Raji (cell line): ENCODE data around the gene MAGOHB.

Experiments
- POLR2A ChIP-seq: IDR thresholded peaks from 2 replicates; pipeline ENCODE4 v1.6.1; 2011; ENCODE audit warnings: low read depth, low read length, control low read depth; ENCODE audit not compliant: insufficient read depth

MAGOHB gene

GRCh38 chr12:10620078-10620779 lies 6.8 kb upstream of the MAGOHB start:
- TF ChIP-seq POLR2A: no peak

- TF ChIP-seq POLR2A: no peak
These were observed 5.1 kb upstream of the MAGOHB start for GRCh38 chr12:10618338-10618987.

- no peak for TF ChIP-seq POLR2A
These were observed 4.5 kb upstream of the MAGOHB start for GRCh38 chr12:10617863-10618262.

- TF ChIP-seq POLR2A: no peak
These were observed 2.1 kb upstream of the MAGOHB start for GRCh38 chr12:10615532-10615931.

DNA sequence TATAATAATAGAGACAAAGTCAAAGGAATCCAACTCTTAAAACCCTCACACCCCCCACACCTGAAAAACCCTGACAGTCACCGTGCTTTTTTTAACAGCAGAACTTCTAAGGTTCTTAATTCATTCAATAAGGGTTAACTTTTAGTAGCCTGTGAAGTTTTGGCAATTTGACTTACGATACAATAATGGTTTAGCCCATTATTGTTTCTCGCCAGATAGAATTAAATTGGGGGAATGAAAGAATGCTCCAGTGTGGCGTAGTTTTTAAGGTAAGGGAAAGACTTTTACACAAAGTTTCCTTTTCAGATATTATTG lies 604 bp upstream of the MAGOHB start:
- TF ChIP-seq POLR2A: no peak

GRCh38 chr12:10612984-10613348 lies 443 bp downstream of the MAGOHB start:
- TF ChIP-seq POLR2A: no peak

- TF ChIP-seq POLR2A: no peak
These were observed 1.3 kb downstream of the MAGOHB start for GRCh38 chr12:10612110-10612509.

- no peak for TF ChIP-seq POLR2A
These were observed 3.2 kb downstream of the MAGOHB start for GRCh38 chr12:10610188-10610587.

DNA sequence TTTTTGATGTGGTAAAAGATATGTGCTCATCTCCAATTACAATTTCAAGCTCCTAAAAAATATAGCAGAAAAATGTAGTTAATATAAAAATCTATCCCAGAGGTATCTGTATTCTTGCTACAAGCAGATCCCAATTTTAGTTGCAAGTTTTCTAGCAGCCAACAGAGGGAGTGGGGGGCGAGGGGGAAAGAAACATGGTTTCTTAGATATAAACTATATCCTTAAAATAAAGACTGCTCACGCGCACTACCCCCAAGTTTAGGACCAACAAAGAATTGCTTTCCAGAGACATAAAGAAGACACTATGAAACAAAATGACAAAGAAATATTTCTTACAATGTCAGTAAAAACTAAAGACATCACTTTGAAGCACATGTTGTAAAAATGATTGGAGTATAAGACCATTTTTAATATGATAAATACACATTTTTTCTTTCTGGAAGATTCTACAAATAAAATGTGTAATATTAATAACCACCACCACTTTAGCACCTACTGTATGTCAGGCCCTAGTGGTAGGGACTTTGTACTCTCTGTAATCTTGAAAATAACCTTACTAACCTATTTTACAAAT lies 5.4 kb downstream of the MAGOHB start:
- no peak for TF ChIP-seq POLR2A

DNA sequence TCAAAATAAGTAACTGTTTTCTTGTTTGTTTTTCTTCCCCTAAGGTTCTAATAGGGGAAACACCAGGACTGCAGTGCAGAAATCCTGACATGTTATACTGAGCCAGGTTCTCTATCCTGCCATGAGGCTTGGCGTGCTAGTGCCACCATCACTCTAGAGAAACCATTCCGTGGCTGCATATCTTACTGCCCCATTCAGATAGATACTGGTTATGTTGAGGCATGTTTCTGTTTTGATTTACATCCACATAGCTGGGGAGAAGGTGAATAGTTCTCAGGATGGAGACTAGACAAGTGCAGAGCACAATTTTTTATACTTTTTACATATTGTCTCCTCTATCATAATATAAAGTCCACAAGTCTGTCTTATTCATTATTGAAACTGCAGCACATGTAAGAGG lies 11.5 kb downstream of the MAGOHB start:
- no peak for TF ChIP-seq POLR2A

DNA sequence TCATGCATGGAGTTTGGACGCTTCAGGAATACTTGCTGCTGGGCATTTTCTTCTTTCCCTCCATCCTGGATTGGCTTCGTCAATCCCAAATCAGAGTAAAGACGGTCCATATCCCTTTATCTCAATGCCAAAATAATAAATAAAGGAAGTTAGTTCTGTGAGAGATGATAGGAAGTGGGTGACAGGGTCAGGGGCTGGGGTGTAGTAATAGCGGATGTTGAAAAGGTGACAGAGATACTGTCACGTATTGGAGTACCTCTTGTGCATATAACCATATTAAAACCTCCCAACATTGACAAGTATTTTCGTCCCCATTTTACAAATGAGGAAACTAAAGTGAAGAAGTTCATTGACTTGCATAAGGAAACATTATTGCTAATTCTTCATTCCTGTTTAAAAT lies 12.4 kb downstream of the MAGOHB start:
- TF ChIP-seq POLR2A: no peak

DNA sequence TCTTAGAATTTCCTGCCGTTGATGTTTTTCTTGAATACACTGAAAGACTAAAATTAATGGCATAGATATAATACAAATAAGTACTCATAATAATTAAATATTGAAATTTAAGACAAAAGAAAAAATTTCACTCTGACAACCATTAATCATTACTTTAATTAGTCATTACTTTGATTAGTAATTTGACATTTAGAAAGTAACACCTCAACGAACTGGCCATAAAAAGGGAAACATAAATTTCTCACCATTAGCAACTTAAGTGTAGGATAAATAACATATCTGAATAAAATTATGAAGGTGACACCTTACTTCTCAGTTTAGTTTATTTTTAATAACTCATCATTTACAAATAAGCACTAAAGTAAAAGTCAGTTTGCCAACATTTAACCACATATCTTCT lies 17.5 kb downstream of the MAGOHB start:
- no peak for TF ChIP-seq POLR2A

- no peak for TF ChIP-seq POLR2A
These were observed 22.4 kb downstream of the MAGOHB start for GRCh38 chr12:10590966-10591365.

GRCh38 chr12:10584415-10584814 lies 29.0 kb downstream of the MAGOHB start:
- no peak for TF ChIP-seq POLR2A

GRCh38 chr12:10582704-10583103 lies 30.7 kb downstream of the MAGOHB start:
- no peak for TF ChIP-seq POLR2A

GRCh38 chr12:10574307-10574706 lies 39.1 kb downstream of the MAGOHB start:
- no peak for TF ChIP-seq POLR2A

GRCh38 chr12:10571141-10571540 lies 42.3 kb downstream of the MAGOHB start:
- no peak for TF ChIP-seq POLR2A
